PC-3 (cell line): ENCODE results near the gene FDX1. TPM values are rescaled to one million over a fixed set of nuclear protein-coding genes. Genes with fewer than 3 reads are reported as not detected.

ENCODE experiments used
- ATAC-seq: fragments of 200-7000 bp; cut with Tn5 transposase; 2 replicates; pipeline ENCODE4 v1.9.1; 2020; ENCODE audit warnings: mild to moderate bottlenecking, moderate library complexity
- BruUV-seq: library from RNA; stranded (reverse); fragments of 400-500 nt; replicated peaks from 2 replicates; lab custom pipeline; 2021; lab: Mats Ljungman, UMichigan
- CTCF ChIA-PET: fragments of 300-600 bp; sonication (Branson Sonifier 250); formaldehyde crosslinking; loops from one replicate; lab custom pipeline; 2022; ENCODE audit warnings: antibody characterized with exemption; lab: Charles Lee
- POLR2A ChIA-PET: fragments of 300-600 bp; sonication (Branson Sonifier 250); formaldehyde crosslinking; loops from one replicate; lab custom pipeline; 2022; ENCODE audit warnings: antibody characterized with exemption; ENCODE audit not compliant: unreplicated experiment; lab: Charles Lee
- DNase-seq: peaks from one replicate; pipeline ENCODE4 v3.0.0-alpha.2; 2015
- H2AFZ ChIP-seq: fragments of 300-600 bp; sonication (generic); 2 replicates; pipeline ENCODE4 v1.6.0; 2016; ENCODE audit warnings: antibody characterized with exemption, low read length
- H3F3A ChIP-seq: fragments of 300-600 bp; sonication (generic); one replicate; pipeline ENCODE4 v1.6.0; 2017; ENCODE audit warnings: antibody characterized with exemption, low read length, control low read depth, mild to moderate bottlenecking; ENCODE audit not compliant: unreplicated experiment
- H3K27ac ChIP-seq: fragments of 300-600 bp; sonication (generic); 2 replicates; pipeline ENCODE4 v1.5.1; 2016; ENCODE audit warnings: mild to moderate bottlenecking, low read length
- H3K27me3 ChIP-seq: fragments of 300-600 bp; sonication (generic); 2 replicates; pipeline ENCODE4 v1.6.1; 2016; ENCODE audit warnings: low read length, mixed read lengths
- H3K36me3 ChIP-seq: fragments of 300-600 bp; sonication (generic); 2 replicates; pipeline ENCODE4 v1.6.1; 2016; ENCODE audit warnings: low read depth, mixed run types, low read length, mixed read lengths
- H3K4me1 ChIP-seq: fragments of 300-600 bp; sonication (generic); 2 replicates; pipeline ENCODE4 v1.5.1; 2016; ENCODE audit warnings: low read length; ENCODE audit not compliant: insufficient read depth
- H3K4me2 ChIP-seq: fragments of 300-600 bp; sonication (generic); 2 replicates; pipeline ENCODE4 v1.6.0; 2016; ENCODE audit warnings: low read length
- H3K4me3 ChIP-seq: fragments of 300-600 bp; sonication (generic); 2 replicates; pipeline ENCODE4 v1.5.1; 2016; ENCODE audit warnings: mild to moderate bottlenecking, low read length, mixed read lengths
- H3K79me2 ChIP-seq: fragments of 300-600 bp; sonication (generic); 2 replicates; pipeline ENCODE4 v1.6.1; 2017; ENCODE audit warnings: low read length, mixed read lengths
- H3K9ac ChIP-seq: fragments of 300-600 bp; sonication (generic); 2 replicates; pipeline ENCODE4 v1.6.0; 2016; ENCODE audit warnings: mild to moderate bottlenecking, low read length
- H3K9me2 ChIP-seq: fragments of 300-600 bp; sonication (generic); replicated peaks from 2 replicates; pipeline ENCODE4 v1.6.1; 2016; ENCODE audit warnings: mixed run types, low read length, mixed read lengths
- H3K9me3 ChIP-seq: fragments of 300-600 bp; sonication (generic); 2 replicates; pipeline ENCODE4 v1.6.1; 2016; ENCODE audit warnings: low read length, mixed read lengths
- H4K20me1 ChIP-seq: fragments of 300-600 bp; sonication (generic); 2 replicates; pipeline ENCODE4 v1.6.1; 2016; ENCODE audit warnings: low read length, mixed read lengths
- CTCF ChIP-seq: fragments of 300-600 bp; sonication (generic); conservative IDR thresholded peaks from 2 replicates; pipeline ENCODE4 v1.5.1; 2017; ENCODE audit warnings: antibody characterized with exemption, low read depth, mild to moderate bottlenecking, low read length
- EZH2 ChIP-seq: fragments of 300-600 bp; sonication (generic); IDR thresholded peaks from one replicate; pipeline ENCODE4 v1.6.1; 2017; ENCODE audit warnings: antibody characterized with exemption, mild to moderate bottlenecking, low read length; ENCODE audit not compliant: unreplicated experiment
- EZH2phosphoT487 ChIP-seq: fragments of 300-600 bp; sonication (generic); IDR thresholded peaks from 2 replicates; pipeline ENCODE4 v1.6.1; 2018; ENCODE audit warnings: mild to moderate bottlenecking, antibody characterized with exemption, low read length, borderline replicate concordance
- intact Hi-C: fragments of 100-400 bp; cut with micrococcal nuclease; formaldehyde crosslinking; loops from 2 replicates; pipeline ENCODE4 v1.9.0; 2023
- total RNA-seq: library from RNA; depleted of rRNA; stranded (reverse); fragments of >200 nt; gene quantifications from 2 replicates; pipeline ENCODE4 v1.2.3, GENCODE V29; 2014; rRNA removed

FDX1 gene
- total RNA-seq, 1 experiment from 2014 or later: 14.8 TPM

GRCh38 chr11:110513846-110514437 is 84.2 kb downstream of the FDX1 start:
- no peak overlapping the region for H3K9ac ChIP-seq
- H3K27ac ChIP-seq: no peak overlapping the region
- H3K4me1 ChIP-seq: peaks cover 7% of the 10 kb centered on the region; the same call in 1 of the 2 replicates
- CTCF ChIA-PET: no interaction called here
- no peak for ATAC-seq
- H2AFZ ChIP-seq: no peak overlapping the region
- H3K36me3 ChIP-seq: no peaks in the 10 kb centered on the region
- no peaks in the 10 kb centered on the region for H4K20me1 ChIP-seq
- no peak for DNase-seq
- H3K4me3 ChIP-seq: no peak overlapping the region
- BruUV-seq: no TSS peak
- peaks cover 65% of the 10 kb centered on the region for H3K27me3 ChIP-seq
- H3K9me2 ChIP-seq: no peaks in the 10 kb centered on the region
- no peaks in the 10 kb centered on the region for H3K9me3 ChIP-seq
- H3K4me2 ChIP-seq: no peak overlapping the region
- TF ChIP-seq EZH2 (no peak), EZH2phosphoT487 (no peak), CTCF (no peak)
- intact Hi-C loops: no loop called here
- H3K79me2 ChIP-seq: no peaks in the 10 kb centered on the region
- no peaks in the 10 kb centered on the region for H3F3A ChIP-seq
- POLR2A ChIA-PET: no interaction called here

Other genes with a start within 250 kb of the FDX1 start
- 86.2 and 131 TPM in 2 replicates for gene RDX, start 133.3 kb upstream of the FDX1 start, total RNA-seq